Measurements from ENCODE around the gene LTBR. TPM values are rescaled to one million over a fixed set of nuclear protein-coding genes. Genes with fewer than 3 reads are reported as not detected.
A peak's percentile ranks its signal among the peaks of the same experiment; 100 is the strongest.
"Not testable (repeated sequence)": the region's sequence is repeated elsewhere in the genome, so short reads cannot be mapped to it uniquely, and the experiment has no call there.

LTBR gene
- total and polyA plus RNA-seq, 2 of the 4 experiments (the other 2 are of a cell fraction), result 19.7 to 62.5 TPM

- Histone ChIP-seq H3K23ac (ENCODE audit: low read depth, low read length) (peak overlapping the region; percentile 62), H2BK5ac (ENCODE audit: low read depth, low read length, poor library complexity, severe bottlenecking) (peak overlapping the region; percentile 18), H3K56ac (ENCODE audit: extremely low read depth, insufficient read depth, low read length) (no peak overlapping the region), H3K4me3 (ENCODE audit: insufficient read depth, low read depth, low read length) (no peak overlapping the region), H3K27ac (ENCODE audit: insufficient read depth, low read length) (peak overlapping the region; percentile 20), H3K9me1 (ENCODE audit: insufficient read depth, low read length) (peaks cover 38% of the 10 kb centered on the region), H2BK120ac (ENCODE audit: low read depth, low read length) (peak overlapping the region; percentile 90), H3K4me1 (ENCODE audit: control insufficient read depth, insufficient read depth, low read length) (peaks cover 33% of the 10 kb centered on the region), H3K14ac (replicated peaks; ENCODE audit: low read depth, low read length) (peak overlapping the region; percentile 22), H3K4ac (ENCODE audit: low read depth, low read length) (peak overlapping the region; percentile 66), H3K4me2 (ENCODE audit: low read depth, low read length) (no peak overlapping the region), H3K79me1 (ENCODE audit: low read depth in 1 of 2, low read length in 2 of 2) (peaks cover 6 to 47% of the 10 kb centered on the region in 2 experiments; a peak in 2 of 4 replicates), H2AK5ac (ENCODE audit: low read depth, low read length) (peak overlapping the region; percentile 81), H3K9me3 (ENCODE audit: control insufficient read depth, insufficient read depth, low read length) (no peaks in the 10 kb centered on the region), H4K20me1 (ENCODE audit: insufficient read depth, low read length) (peaks cover 26% of the 10 kb centered on the region), H2AK9ac (replicated peaks; ENCODE audit: low read depth, low read length, poor library complexity) (peak overlapping the region; percentile 63), H3K27me3 (ENCODE audit: control insufficient read depth, insufficient read depth, low read length) (no peaks in the 10 kb centered on the region), H4K8ac (ENCODE audit: low read depth in 2 of 2, low read length in 2 of 2) (peak overlapping the region in 1 of 2 experiments; percentile 76; a peak in 2 of 4 replicates), H2BK20ac (ENCODE audit: low read depth, low read length) (peak overlapping the region; percentile 84), H4K5ac (ENCODE audit: low read depth, low read length) (peak overlapping the region; percentile 62; the same call in 1 of the 2 replicates), H2BK15ac (ENCODE audit: low read depth, low read length) (peak overlapping the region; percentile 60; the same call in 1 of the 3 replicates), H2AFZ (replicated peaks; ENCODE audit: low read length, poor library complexity) (peak overlapping the region; percentile 78), H3K36me3 (ENCODE audit: control insufficient read depth, insufficient read depth, low read length) (peaks cover 10% of the 10 kb centered on the region; the same call in 1 of the 2 replicates), H3K18ac (ENCODE audit: low read depth, low read length) (no peak overlapping the region), H4K91ac (ENCODE audit: insufficient read depth, low read depth, low read length) (peak overlapping the region; percentile 64), H3K9ac (ENCODE audit: low read depth, low read length) (no peak overlapping the region)
- ChIA-PET POLR2A (ENCODE audit: unreplicated experiment) (no interaction called here), CTCF (interaction anchor here (0.7 kb wide), 1 partner anchor 65 kb away, joined by 4 read pairs; no protein-coding TSS in a partner anchor)
- in situ Hi-C loops (cut with MboI; ENCODE audit: low sequenced_read_pairs) (no loop called here), intact Hi-C loops (cut with micrococcal nuclease) (no loop called here), dilution Hi-C loops (cut with HindIII; ENCODE audit: low sequenced_read_pairs, unreplicated experiment) (no loop called here)
- WGBS, 2 experiments (ENCODE audit: extremely low coverage in 2 of 2, insufficient read length in 1 of 2), result no CpG with 5 or more reads among the region's 5 CpGs
- TF ChIP-seq NFE2L2 (IDR thresholded peaks at IDR 0.05; ENCODE audit: low read depth, low read length) (no peak), USF2 (IDR thresholded peaks at IDR 0.05; ENCODE audit: low read depth, low read length) (no peak), FOS (IDR thresholded peaks at IDR 0.05; ENCODE audit: low read depth, low read length) (no peak), SMC3 (IDR thresholded peaks at IDR 0.05; ENCODE audit: low read depth, low read length) (no peak)
- no TSS peak for BruUV-seq (replicated peaks)
- ATAC-seq (ENCODE audit: low read depth) (no peak), DNase-seq (no peak)
Observed at GRCh38 chr12:6343518-6343917, 40.4 kb upstream of the LTBR start.

- DNase-seq; H4K8ac ChIP-seq (ENCODE audit: low read depth in 2 of 2, low read length in 2 of 2); H4K91ac ChIP-seq (ENCODE audit: insufficient read depth, low read depth, low read length); H4K5ac ChIP-seq (ENCODE audit: low read depth, low read length); dilution Hi-C loops (cut with HindIII; ENCODE audit: low sequenced_read_pairs, unreplicated experiment); in situ Hi-C loops (cut with MboI; ENCODE audit: low sequenced_read_pairs); ATAC-seq (ENCODE audit: low read depth); H2BK20ac ChIP-seq (ENCODE audit: low read depth, low read length); H3K9me3 ChIP-seq (ENCODE audit: control insufficient read depth, insufficient read depth, low read length); H3K23ac ChIP-seq (ENCODE audit: low read depth, low read length); H3K27me3 ChIP-seq (ENCODE audit: control insufficient read depth, insufficient read depth, low read length); H2AFZ ChIP-seq (replicated peaks; ENCODE audit: low read length, poor library complexity); BruUV-seq (replicated peaks); H2AK9ac ChIP-seq (replicated peaks; ENCODE audit: low read depth, low read length, poor library complexity); H3K36me3 ChIP-seq (ENCODE audit: control insufficient read depth, insufficient read depth, low read length); H3K27ac ChIP-seq (ENCODE audit: insufficient read depth, low read length); H3K4me3 ChIP-seq (ENCODE audit: insufficient read depth, low read depth, low read length); H3K9ac ChIP-seq (ENCODE audit: low read depth, low read length); H3K18ac ChIP-seq (ENCODE audit: low read depth, low read length); H2BK15ac ChIP-seq (ENCODE audit: low read depth, low read length); H3K56ac ChIP-seq (ENCODE audit: extremely low read depth, insufficient read depth, low read length); intact Hi-C loops (cut with micrococcal nuclease); H2BK5ac ChIP-seq (ENCODE audit: low read depth, low read length, poor library complexity, severe bottlenecking); H3K4me2 ChIP-seq (ENCODE audit: low read depth, low read length): not testable (repeated sequence)
- Histone ChIP-seq H3K79me1 (ENCODE audit: low read depth in 1 of 2, low read length in 2 of 2) (peaks cover 6 to 43% of the 10 kb centered on the region in 2 experiments; a peak in 2 of 4 replicates), H3K4me1 (ENCODE audit: control insufficient read depth, insufficient read depth, low read length) (peaks cover 27% of the 10 kb centered on the region), H2BK120ac (ENCODE audit: low read depth, low read length) (peak overlapping the region; percentile 90), H2AK5ac (ENCODE audit: low read depth, low read length) (peak overlapping the region; percentile 47; the same call in 1 of the 2 replicates), H3K9me1 (ENCODE audit: insufficient read depth, low read length) (peaks cover 32% of the 10 kb centered on the region), H4K20me1 (ENCODE audit: insufficient read depth, low read length) (peaks cover 20% of the 10 kb centered on the region), H3K4ac (ENCODE audit: low read depth, low read length) (peak overlapping the region; percentile 66; the same call in 1 of the 2 replicates), H3K14ac (replicated peaks; ENCODE audit: low read depth, low read length) (0 out of 2 replicates have a peak overlapping the region, but pooled peaks have one; percentile 22)
- POLR2A ChIA-PET (ENCODE audit: unreplicated experiment), result interaction anchor here (0.6 kb wide), 1 partner anchor 8 kb away, joined by 4 read pairs; no protein-coding TSS in a partner anchor
- CTCF ChIA-PET, result interaction anchor here (0.7 kb wide), 1 partner anchor 65 kb away, joined by 4 read pairs; no protein-coding TSS in a partner anchor
- no CpG with 5 or more reads among the region's 11 CpGs for WGBS, 2 experiments (ENCODE audit: extremely low coverage in 2 of 2, insufficient read length in 1 of 2)
Observed at GRCh38 chr12:6344101-6344660, 39.8 kb upstream of the LTBR start.
